GM23338 (cell line): Measurements from ENCODE around the gene PPP1R16B. TPM values are rescaled to one million over a fixed set of nuclear protein-coding genes. Genes with fewer than 3 reads are reported as not detected.

Source experiments
- ATAC-seq: fragments of 200-7000 bp; cut with Tn5 transposase; 3 replicates; pipeline ENCODE4 v1.9.1; 2020
- DNase-seq: peaks from one replicate; pipeline ENCODE4 v3.0.0-alpha.2; 2015; ENCODE audit warnings: low spot score
- H2AFZ ChIP-seq: fragments of 200-600 bp; sonication (generic); 2 replicates; pipeline ENCODE4 v1.8.0; 2016; ENCODE audit warnings: antibody characterized with exemption, mild to moderate bottlenecking, moderate library complexity
- H3F3A ChIP-seq: fragments of 200-600 bp; sonication (generic); replicated peaks from 2 replicates; pipeline ENCODE4 v1.8.0; 2017; ENCODE audit warnings: antibody characterized with exemption, mixed run types, low read depth
- H3K27ac ChIP-seq: fragments of 200-600 bp; sonication (generic); 2 replicates; pipeline ENCODE4 v1.6.1; 2016; ENCODE audit warnings: low read depth
- H3K27me3 ChIP-seq: fragments of 200-600 bp; sonication (generic); 2 replicates; pipeline ENCODE4 v1.8.0; 2016; ENCODE audit warnings: mild to moderate bottlenecking, mixed run types, moderate library complexity; ENCODE audit not compliant: insufficient read depth
- H3K36me3 ChIP-seq: fragments of 200-600 bp; sonication (generic); 2 replicates; pipeline ENCODE4 v1.8.0; 2016; ENCODE audit warnings: mild to moderate bottlenecking; ENCODE audit not compliant: insufficient read depth
- H3K4me1 ChIP-seq: fragments of 200-600 bp; sonication (generic); 2 replicates; pipeline ENCODE4 v1.8.0; 2016; ENCODE audit warnings: mild to moderate bottlenecking, moderate library complexity; ENCODE audit not compliant: insufficient read depth
- H3K4me2 ChIP-seq: fragments of 200-600 bp; sonication (generic); 2 replicates; pipeline ENCODE4 v1.7.1; 2017; ENCODE audit warnings: mixed run types
- H3K4me3 ChIP-seq: fragments of 200-600 bp; sonication (generic); 2 replicates; pipeline ENCODE4 v1.6.1; 2016; ENCODE audit warnings: mixed run types
- H3K79me2 ChIP-seq: fragments of 200-600 bp; sonication (generic); replicated peaks from 2 replicates; pipeline ENCODE4 v1.8.0; 2017; ENCODE audit warnings: mild to moderate bottlenecking; ENCODE audit not compliant: insufficient read depth
- H3K9me2 ChIP-seq: fragments of 200-600 bp; sonication (generic); 2 replicates; pipeline ENCODE4 v1.8.0; 2017; ENCODE audit not compliant: insufficient read depth
- H4K20me1 ChIP-seq: fragments of 200-600 bp; sonication (generic); replicated peaks from 2 replicates; pipeline ENCODE4 v1.8.0; 2017; ENCODE audit warnings: mild to moderate bottlenecking; ENCODE audit not compliant: insufficient read depth
- H3K27ac Mint-ChIP-seq: 2 replicates; pipeline ENCODE4 v1.8.0; 2020; ENCODE audit warnings: inconsistent platforms, mild to moderate bottlenecking, moderate library complexity, mixed read lengths
- H3K27me3 Mint-ChIP-seq: 3 replicates; pipeline ENCODE4 v1.8.0; 2022; ENCODE audit warnings: low read depth, mild to moderate bottlenecking, moderate library complexity, mixed read lengths, inconsistent platforms; ENCODE audit not compliant: insufficient read depth, poor library complexity
- H3K36me3 Mint-ChIP-seq: 3 replicates; pipeline ENCODE4 v1.8.0; 2021; ENCODE audit warnings: low read depth, mild to moderate bottlenecking, inconsistent platforms, moderate library complexity, mixed read lengths
- H3K4me1 Mint-ChIP-seq: 3 replicates; pipeline ENCODE4 v1.8.0; 2020; ENCODE audit warnings: mild to moderate bottlenecking, inconsistent platforms, mixed read lengths
- H3K4me3 Mint-ChIP-seq: 3 replicates; pipeline ENCODE4 v1.8.0; 2021; ENCODE audit warnings: moderate library complexity, mild to moderate bottlenecking, inconsistent platforms, mixed read lengths
- H3K9me3 Mint-ChIP-seq: 3 replicates; pipeline ENCODE4 v1.8.0; 2020; ENCODE audit warnings: moderate library complexity, mild to moderate bottlenecking, inconsistent platforms, mixed read lengths
- CREB1 ChIP-seq: fragments of 250-450 bp; sonication (Bioruptor Pico); IDR thresholded peaks from 2 replicates; pipeline ENCODE4 v1.5.0; 2020; ENCODE audit warnings: low read depth, mild to moderate bottlenecking, moderate library complexity
- CTCF ChIP-seq, 2 experiments: fragments of 200-600 bp in 1 of 2; sonication (generic) in 1 of 2; conservative IDR thresholded peaks; 2 replicates each; pipeline versions ENCODE4 v1.5.1 to v1.6.1; 2016 to 2017; ENCODE audit warnings: antibody characterized with exemption in 2 of 2, low read depth in 2 of 2, mild to moderate bottlenecking in 2 of 2, moderate library complexity in 1 of 2
- ETS1 ChIP-seq: IDR thresholded peaks from 2 replicates; pipeline ENCODE4 v1.6.1; 2016; ENCODE audit warnings: antibody characterized with exemption
- EZH2 ChIP-seq: fragments of 200-600 bp; sonication (generic); IDR thresholded peaks from one replicate; pipeline ENCODE4 v1.8.0; 2017; ENCODE audit warnings: antibody characterized with exemption, mild to moderate bottlenecking, low read depth; ENCODE audit not compliant: unreplicated experiment
- EZH2phosphoT487 ChIP-seq: fragments of 200-600 bp; sonication (generic); IDR thresholded peaks from one replicate; pipeline ENCODE4 v1.8.1; 2018; ENCODE audit warnings: antibody characterized with exemption; ENCODE audit not compliant: unreplicated experiment
- JUNB ChIP-seq: IDR thresholded peaks from one replicate; pipeline ENCODE4 v1.6.1; 2016; ENCODE audit warnings: antibody characterized with exemption; ENCODE audit not compliant: unreplicated experiment
- NANOG ChIP-seq: IDR thresholded peaks from 2 replicates; pipeline ENCODE4 v1.6.1; 2016; ENCODE audit warnings: antibody characterized with exemption, borderline replicate concordance
- POLR2AphosphoS5 ChIP-seq: IDR thresholded peaks from 2 replicates; pipeline ENCODE4 v1.6.1; 2016; ENCODE audit warnings: antibody characterized with exemption, low read depth
- REST ChIP-seq: IDR thresholded peaks from one replicate; pipeline ENCODE4 v1.6.1; 2018; ENCODE audit warnings: antibody characterized with exemption; ENCODE audit not compliant: unreplicated experiment
- STAT1 ChIP-seq: IDR thresholded peaks from one replicate; pipeline ENCODE4 v1.6.1; 2016; ENCODE audit warnings: antibody characterized with exemption; ENCODE audit not compliant: unreplicated experiment
- ZNF114 ChIP-seq: fragments of 250-450 bp; sonication (Bioruptor Pico); IDR thresholded peaks from 2 replicates; pipeline ENCODE4 v1.5.0; 2020; ENCODE audit warnings: mild to moderate bottlenecking, moderate library complexity
- ZNF331 ChIP-seq: fragments of 250-450 bp; sonication (Bioruptor Pico); IDR thresholded peaks from 2 replicates; pipeline ENCODE4 v1.5.0; 2020; ENCODE audit warnings: low read depth, mild to moderate bottlenecking, moderate library complexity
- ZNF462 ChIP-seq: fragments of 250-450 bp; sonication (Bioruptor Pico); IDR thresholded peaks from 2 replicates; pipeline ENCODE4 v1.5.0; 2020; ENCODE audit warnings: mild to moderate bottlenecking, moderate library complexity
- polyA plus RNA-seq: library from polyadenylated mRNA; unstranded; fragments of >200 nt; fragmentation: Nextera tagmentation; extraction: Ambion mirVana; gene quantifications from 2 replicates; pipeline ENCODE4 v1.2.1, GENCODE V29; 2016
- total RNA-seq: library from RNA; depleted of rRNA; stranded (reverse); fragments of >200 nt; shearing (Covaris generic); gene quantifications from 2 replicates; pipeline ENCODE4 v1.2.3, GENCODE V29; 2014

PPP1R16B gene
- total and polyA plus RNA-seq, 2 experiments from 2014 or later: 1.6 to 11.5 TPM

- ATAC-seq (no peak), DNase-seq (no peak)
- TF ChIP-seq POLR2AphosphoS5 (no peak), CTCF (conservative IDR thresholded peaks at IDR 0.05; ENCODE audit: low read depth in 2 of 2) (no peak), NANOG (no peak), EZH2phosphoT487 (no peak), ZNF114 (CRISPR knock-in tag) (no peak), ETS1 (no peak), EZH2 (no peak), JUNB (no peak), STAT1 (no peak), ZNF331 (no peak), ZNF462 (no peak), REST (no peak), CREB1 (CRISPR knock-in tag) (no peak)
- Histone ChIP-seq H2AFZ (no peak overlapping the region), H3K79me2 (no peaks in the 10 kb centered on the region), H3K27ac (no peak overlapping the region), H3K4me2 (no peak overlapping the region), H3K27me3 (no peaks in the 10 kb centered on the region), H3K4me3 (no peak overlapping the region), H4K20me1 (no peaks in the 10 kb centered on the region), H3K36me3 (no peaks in the 10 kb centered on the region), H3K4me1 (no peaks in the 10 kb centered on the region), H3K9me2 (0 out of 2 replicates have a peak, but pooled peaks cover 6% of the 10 kb centered on the region), H3F3A (no peaks in the 10 kb centered on the region)
- Mint-ChIP-seq H3K36me3 (no peaks in the 10 kb centered on the region), H3K4me1 (no peaks in the 10 kb centered on the region), H3K27ac (no peak overlapping the region), H3K9me3 (no peaks in the 10 kb centered on the region), H3K27me3 (peaks cover 4% of the 10 kb centered on the region), H3K4me3 (no peak overlapping the region)
Measured at GRCh38 chr20:38854654-38855066, 49.2 kb downstream of the PPP1R16B start.
